Measurements from ENCODE around the gene QRFP.
A peak's percentile ranks its signal among the peaks of the same experiment; 100 is the strongest.

Gene QRFP

GRCh38 chr9:130940693-130941576, 44.3 kb upstream of the QRFP start (continued):
- TF ChIP-seq ZNF211 (tag by site-specific recombination; IDR thresholded peaks at IDR 0.05; ENCODE audit: low read depth), result no peak
- 0 out of 2 replicates have a peak, but pooled peaks have one; percentile 14 for TF ChIP-seq WT1 (tag by site-specific recombination; IDR thresholded peaks at IDR 0.05)
- no peak for TF ChIP-seq ZNF514 (tag by site-specific recombination; IDR thresholded peaks at IDR 0.05)
- TF ChIP-seq ZSCAN18 (tag by site-specific recombination; IDR thresholded peaks at IDR 0.05), result no peak
- no peak for TF ChIP-seq ZBTB44 (tag by site-specific recombination; IDR thresholded peaks at IDR 0.05)
- TF ChIP-seq ZBTB8A (tag by site-specific recombination; IDR thresholded peaks at IDR 0.05), result 0 out of 2 replicates have a peak, but pooled peaks have one; percentile 7
- 0 out of 2 replicates have a peak, but pooled peaks have one; percentile 18 for TF ChIP-seq ZNF501 (tag by site-specific recombination; IDR thresholded peaks at IDR 0.05)
- TF ChIP-seq MEIS1 (CRISPR knock-in tag; IDR thresholded peaks at IDR 0.05; ENCODE audit: borderline replicate concordance), result no peak
- no peak for TF ChIP-seq HOXC10 (CRISPR knock-in tag; IDR thresholded peaks at IDR 0.05)
- peak; percentile 96 for TF ChIP-seq SCRT2 (tag by site-specific recombination; IDR thresholded peaks at IDR 0.05)
- TF ChIP-seq ZNF221 (tag by site-specific recombination; IDR thresholded peaks at IDR 0.05; ENCODE audit: borderline replicate concordance), result no peak
- no peak for TF ChIP-seq ZNF223 (tag by site-specific recombination; IDR thresholded peaks at IDR 0.05)
- 0 out of 2 replicates have a peak, but pooled peaks have one; percentile 9 for TF ChIP-seq ZNF366 (tag by site-specific recombination; conservative IDR thresholded peaks at IDR 0.05)
- no peak for TF ChIP-seq SETDB1 (IDR thresholded peaks at IDR 0.05; ENCODE audit: insufficient read length, low read length)
- no peak for TF ChIP-seq ZNF626 (tag by site-specific recombination; IDR thresholded peaks at IDR 0.05)
- TF ChIP-seq ZNF26 (tag by site-specific recombination; IDR thresholded peaks at IDR 0.05), result no peak
- peak; percentile 26 for TF ChIP-seq PATZ1 (tag by site-specific recombination; IDR thresholded peaks at IDR 0.05)
- TF ChIP-seq SP3 (tag by site-specific recombination; IDR thresholded peaks at IDR 0.05), result peak; percentile 45
- no peak for TF ChIP-seq ZNF121 (tag by site-specific recombination; IDR thresholded peaks at IDR 0.05)
- TF ChIP-seq PRDM2 (tag by site-specific recombination; IDR thresholded peaks at IDR 0.05; ENCODE audit: borderline replicate concordance), result no peak
- no peak for TF ChIP-seq ZNF324 (tag by site-specific recombination; IDR thresholded peaks at IDR 0.05)
- no peak for TF ChIP-seq ZBTB7A (tag by site-specific recombination; IDR thresholded peaks at IDR 0.05; ENCODE audit: low read depth)
- 0 out of 2 replicates have a peak, but pooled peaks have one; percentile 50 for TF ChIP-seq ZNF660 (tag by site-specific recombination; IDR thresholded peaks at IDR 0.05)
- peak; percentile 63 for TF ChIP-seq ZNF2 (tag by site-specific recombination; IDR thresholded peaks at IDR 0.05)
- no peak for TF ChIP-seq ZNF580 (tag by site-specific recombination; IDR thresholded peaks at IDR 0.05)
- TF ChIP-seq ZNF776 (tag by site-specific recombination; IDR thresholded peaks at IDR 0.05; ENCODE audit: borderline replicate concordance), result no peak
- peak; percentile 83 for TF ChIP-seq SCRT1 (tag by site-specific recombination; IDR thresholded peaks at IDR 0.05; ENCODE audit: borderline replicate concordance)

Measured in HEK293 (cell line).